Peyer's patch (tissue), 4 donors: Measurements from ENCODE around the gene ZBTB38.

ENCODE experiments used
- POLR2A ChIP-seq, 2 donors: fragments of 450-650 bp; IDR thresholded peaks; one replicate each; pipeline ENCODE4 v1.5.1; 2017; ENCODE audit warnings: antibody characterized with exemption in 2 of 2, mild to moderate bottlenecking in 2 of 2, moderate library complexity in 2 of 2
- TF ChIP-seq, protein P1 (sequence below), 6 experiments: fragments of 450-650 bp in 4 of 6; fragments of 200-600 bp in 2 of 6; sonication (generic) in 1 of 6; IDR thresholded peaks; one replicate each; pipeline ENCODE4 v1.5.1; 2017 to 2019; ENCODE audit warnings: antibody characterized with exemption in 6 of 6, mild to moderate bottlenecking in 3 of 6, moderate library complexity in 1 of 6

DNA sequence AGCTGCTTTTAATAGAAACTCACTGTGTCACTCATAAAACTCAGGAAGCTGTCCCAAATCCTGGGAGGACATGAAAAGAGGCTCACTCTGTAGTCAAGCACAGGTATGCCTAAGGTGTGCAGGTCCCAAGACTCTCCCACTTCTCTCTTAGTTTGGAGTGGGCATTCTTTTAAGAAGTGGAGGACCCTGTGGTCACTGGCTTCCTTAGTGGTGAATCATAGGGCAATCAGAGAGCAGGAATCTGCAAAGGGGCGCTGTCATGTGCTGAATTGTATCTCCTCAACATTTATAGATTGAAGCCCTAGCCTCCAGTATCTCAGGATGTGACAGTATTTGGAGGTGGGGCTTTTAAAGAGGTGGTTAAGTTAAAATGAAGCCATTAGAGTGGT is 47.2 kb upstream of the ZBTB38 start:
- TF ChIP-seq, protein P1, sequence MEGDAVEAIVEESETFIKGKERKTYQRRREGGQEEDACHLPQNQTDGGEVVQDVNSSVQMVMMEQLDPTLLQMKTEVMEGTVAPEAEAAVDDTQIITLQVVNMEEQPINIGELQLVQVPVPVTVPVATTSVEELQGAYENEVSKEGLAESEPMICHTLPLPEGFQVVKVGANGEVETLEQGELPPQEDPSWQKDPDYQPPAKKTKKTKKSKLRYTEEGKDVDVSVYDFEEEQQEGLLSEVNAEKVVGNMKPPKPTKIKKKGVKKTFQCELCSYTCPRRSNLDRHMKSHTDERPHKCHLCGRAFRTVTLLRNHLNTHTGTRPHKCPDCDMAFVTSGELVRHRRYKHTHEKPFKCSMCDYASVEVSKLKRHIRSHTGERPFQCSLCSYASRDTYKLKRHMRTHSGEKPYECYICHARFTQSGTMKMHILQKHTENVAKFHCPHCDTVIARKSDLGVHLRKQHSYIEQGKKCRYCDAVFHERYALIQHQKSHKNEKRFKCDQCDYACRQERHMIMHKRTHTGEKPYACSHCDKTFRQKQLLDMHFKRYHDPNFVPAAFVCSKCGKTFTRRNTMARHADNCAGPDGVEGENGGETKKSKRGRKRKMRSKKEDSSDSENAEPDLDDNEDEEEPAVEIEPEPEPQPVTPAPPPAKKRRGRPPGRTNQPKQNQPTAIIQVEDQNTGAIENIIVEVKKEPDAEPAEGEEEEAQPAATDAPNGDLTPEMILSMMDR (IDR thresholded peaks at IDR 0.05) = no peak
- TF ChIP-seq POLR2A (IDR thresholded peaks at IDR 0.05) = no peak
